Mammary epithelial cell (primary cell): Measurements from ENCODE around the gene ZNF547.

Experiments
- CTCF ChIP-seq, 2 donors: IDR thresholded peaks in 1 of 2; conservative IDR thresholded peaks in 1 of 2; 2 replicates each; pipeline ENCODE4 v1.5.1; 2011 to 2012; ENCODE audit warnings: inconsistent platforms in 2 of 2, low read length in 2 of 2, mild to moderate bottlenecking in 2 of 2, control low read depth in 1 of 2, low read depth in 1 of 2; ENCODE audit not compliant: insufficient read depth in 1 of 2; ENCODE audit errors: extremely low read depth in 1 of 2
- EZH2 ChIP-seq: IDR thresholded peaks from 2 replicates; pipeline ENCODE4 v1.6.1; 2012; ENCODE audit warnings: low read length, inconsistent platforms, borderline replicate concordance

GRCh38 chr19:57317503-57317902 is 45.8 kb upstream of the ZNF547 start:
- TF ChIP-seq CTCF (conservative IDR thresholded peaks at IDR 0.05 in 1 of 2, IDR thresholded peaks at IDR 0.05 in 1 of 2; ENCODE audit: extremely low read depth in 1 of 2, insufficient read depth in 1 of 2, low read depth in 1 of 2, low read length in 2 of 2): no peak
- TF ChIP-seq EZH2: no peak
